GM12865 (cell line): ENCODE data around the gene CATSPERD.

Experiments used
- DNase-seq: peaks from one replicate; pipeline ENCODE4 v3.0.0; 2010; ENCODE audit warnings: low read depth
- H3K4me3 ChIP-seq: 2 replicates; pipeline ENCODE4 v1.5.1; 2011; ENCODE audit warnings: mild to moderate bottlenecking, low read depth, low read length, control low read depth
- TF ChIP-seq, protein P1 (sequence below): IDR thresholded peaks from 2 replicates; pipeline ENCODE4 v1.5.1; 2011; ENCODE audit warnings: low read length, control low read depth, low read depth, inconsistent platforms; ENCODE audit not compliant: insufficient read depth; ENCODE audit errors: missing control alignments

CATSPERD gene

DNA sequence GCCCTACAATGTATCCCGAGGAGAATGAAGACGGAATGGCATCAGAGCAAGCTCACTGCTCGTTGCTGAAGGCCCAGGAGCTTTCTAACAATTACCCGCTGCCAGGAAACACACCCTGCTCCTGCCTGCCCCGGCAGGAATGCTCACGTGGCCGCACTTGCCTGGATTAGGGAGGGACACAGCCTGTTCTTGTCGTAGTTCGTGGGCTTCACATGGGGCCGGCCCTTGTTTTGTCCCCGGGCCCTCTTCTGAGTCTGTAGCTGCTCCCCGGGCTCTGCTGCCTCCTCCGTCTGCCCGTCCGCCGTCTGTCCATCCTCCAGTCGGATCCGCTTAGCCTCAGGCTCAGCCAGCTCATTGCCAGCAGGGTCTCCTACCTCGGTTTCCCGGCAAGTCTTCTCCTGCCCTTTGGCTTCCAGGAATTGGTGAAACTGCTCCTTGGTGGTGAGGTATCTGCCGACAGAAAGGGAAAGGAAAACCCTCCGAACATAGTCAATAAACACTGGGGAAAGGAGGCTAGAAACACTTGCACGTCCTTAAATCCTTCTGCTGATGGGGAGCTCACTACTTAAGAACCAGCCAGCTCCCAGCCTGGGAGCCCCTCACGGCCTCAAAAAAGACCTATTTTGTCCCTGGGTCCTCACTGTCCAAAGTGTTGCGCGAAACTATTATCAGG lies 69.6 kb downstream of the CATSPERD start:
- TF ChIP-seq, protein P1, sequence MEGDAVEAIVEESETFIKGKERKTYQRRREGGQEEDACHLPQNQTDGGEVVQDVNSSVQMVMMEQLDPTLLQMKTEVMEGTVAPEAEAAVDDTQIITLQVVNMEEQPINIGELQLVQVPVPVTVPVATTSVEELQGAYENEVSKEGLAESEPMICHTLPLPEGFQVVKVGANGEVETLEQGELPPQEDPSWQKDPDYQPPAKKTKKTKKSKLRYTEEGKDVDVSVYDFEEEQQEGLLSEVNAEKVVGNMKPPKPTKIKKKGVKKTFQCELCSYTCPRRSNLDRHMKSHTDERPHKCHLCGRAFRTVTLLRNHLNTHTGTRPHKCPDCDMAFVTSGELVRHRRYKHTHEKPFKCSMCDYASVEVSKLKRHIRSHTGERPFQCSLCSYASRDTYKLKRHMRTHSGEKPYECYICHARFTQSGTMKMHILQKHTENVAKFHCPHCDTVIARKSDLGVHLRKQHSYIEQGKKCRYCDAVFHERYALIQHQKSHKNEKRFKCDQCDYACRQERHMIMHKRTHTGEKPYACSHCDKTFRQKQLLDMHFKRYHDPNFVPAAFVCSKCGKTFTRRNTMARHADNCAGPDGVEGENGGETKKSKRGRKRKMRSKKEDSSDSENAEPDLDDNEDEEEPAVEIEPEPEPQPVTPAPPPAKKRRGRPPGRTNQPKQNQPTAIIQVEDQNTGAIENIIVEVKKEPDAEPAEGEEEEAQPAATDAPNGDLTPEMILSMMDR, result no peak
- peak overlapping the region; percentile 61 for H3K4me3 ChIP-seq
- no peak for DNase-seq

DNA sequence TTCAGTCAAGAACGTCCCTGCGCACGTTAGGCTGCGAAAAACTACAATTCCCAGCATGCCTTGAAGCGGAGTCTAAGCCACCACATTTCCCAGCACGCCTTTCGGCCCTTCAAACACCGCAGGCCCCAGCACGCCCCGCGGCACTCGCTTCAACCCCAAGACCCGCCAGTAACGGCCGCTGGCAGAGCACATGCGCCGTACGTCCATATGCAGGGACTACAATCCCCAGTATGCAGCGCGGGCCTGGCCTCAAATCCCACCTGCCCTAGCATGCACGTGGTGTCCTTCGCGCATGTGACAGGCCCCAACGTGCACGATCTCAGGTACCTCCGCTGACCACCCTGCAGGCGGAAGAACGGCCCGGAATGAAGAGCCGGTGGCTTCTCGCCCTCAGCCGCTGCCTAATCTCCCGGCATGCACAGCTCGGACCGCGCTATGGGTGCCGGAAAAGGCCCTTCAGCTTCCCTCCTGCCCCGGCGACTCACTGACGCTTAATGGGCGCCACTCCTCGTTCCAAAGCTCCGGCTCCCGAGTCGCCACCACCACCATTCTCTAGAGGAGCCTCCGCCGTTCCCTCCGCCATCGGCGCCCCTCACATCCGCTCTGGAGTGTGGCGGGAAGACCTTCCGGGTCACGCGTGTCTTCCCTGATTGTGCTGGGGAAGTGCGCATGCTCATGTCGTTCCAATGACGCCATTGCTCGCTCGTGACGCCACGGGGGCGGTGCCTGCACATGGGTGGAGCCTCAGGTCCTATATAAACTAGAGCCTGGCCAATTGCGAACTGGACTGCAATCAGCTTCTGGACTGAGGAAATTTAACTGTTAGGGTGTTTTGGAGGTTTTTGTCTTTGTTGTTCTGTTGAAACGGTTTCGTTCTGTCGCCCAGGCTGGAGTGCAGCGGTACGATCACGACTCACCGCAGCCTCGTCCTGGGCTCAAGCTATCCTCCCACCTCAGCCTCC lies 70.4 kb downstream of the CATSPERD start, which contains the start of gene DUS3L:
TSS of gene DUS3L (minus strand) at position 605 of the 962 bp plus-strand sequence. CDS start at position 583, 22 bp downstream.
- DNase-seq, result peak; percentile 100
- H3K4me3 ChIP-seq, result peak within 1 kb of the TSS; percentile 74
- TF ChIP-seq, protein P1, result no peak

DNA sequence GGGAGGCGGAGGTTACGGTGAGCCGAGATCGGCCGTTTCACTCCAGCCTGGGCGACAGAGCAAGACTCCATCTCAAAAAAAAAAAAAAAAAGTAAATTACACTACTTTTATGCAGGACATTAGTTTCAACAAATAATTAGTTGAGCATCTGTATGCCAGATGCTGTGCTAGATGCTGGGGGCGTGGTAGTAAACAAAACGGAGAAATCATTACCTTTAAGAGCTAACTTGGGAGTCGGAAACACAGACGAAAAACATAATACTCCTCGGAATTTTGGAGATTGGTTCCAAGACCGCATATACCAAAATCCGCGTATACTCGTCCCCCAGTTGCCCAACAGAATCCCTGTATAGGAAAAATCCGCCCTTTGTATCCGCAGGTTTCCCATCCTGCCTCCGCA lies 71.8 kb downstream of the CATSPERD start:
- no peak overlapping the region for H3K4me3 ChIP-seq
- no peak for DNase-seq
- TF ChIP-seq, protein P1, result no peak

DNA sequence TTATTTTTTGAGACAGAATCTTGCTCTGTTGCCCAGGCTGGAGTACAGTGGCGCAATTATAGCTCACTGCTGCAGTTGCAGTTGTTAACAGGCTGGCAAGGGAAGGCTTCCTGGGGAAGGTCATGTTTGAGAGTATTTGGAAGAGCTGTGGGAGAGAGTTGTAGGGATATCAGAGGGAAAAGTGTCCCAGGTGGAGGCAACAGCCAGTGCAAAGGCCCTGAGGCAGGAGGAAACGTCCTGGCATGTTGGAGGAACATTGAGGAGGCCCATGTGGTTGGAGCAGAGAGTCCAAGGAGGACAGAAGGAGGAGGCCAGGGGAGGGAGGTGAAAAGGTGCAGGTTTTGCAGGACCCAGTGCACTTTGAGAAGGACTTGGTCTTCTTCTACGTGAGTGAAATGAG lies 72.8 kb downstream of the CATSPERD start:
- no peak for DNase-seq
- no peak overlapping the region for H3K4me3 ChIP-seq
- TF ChIP-seq, protein P1, result no peak

DNA sequence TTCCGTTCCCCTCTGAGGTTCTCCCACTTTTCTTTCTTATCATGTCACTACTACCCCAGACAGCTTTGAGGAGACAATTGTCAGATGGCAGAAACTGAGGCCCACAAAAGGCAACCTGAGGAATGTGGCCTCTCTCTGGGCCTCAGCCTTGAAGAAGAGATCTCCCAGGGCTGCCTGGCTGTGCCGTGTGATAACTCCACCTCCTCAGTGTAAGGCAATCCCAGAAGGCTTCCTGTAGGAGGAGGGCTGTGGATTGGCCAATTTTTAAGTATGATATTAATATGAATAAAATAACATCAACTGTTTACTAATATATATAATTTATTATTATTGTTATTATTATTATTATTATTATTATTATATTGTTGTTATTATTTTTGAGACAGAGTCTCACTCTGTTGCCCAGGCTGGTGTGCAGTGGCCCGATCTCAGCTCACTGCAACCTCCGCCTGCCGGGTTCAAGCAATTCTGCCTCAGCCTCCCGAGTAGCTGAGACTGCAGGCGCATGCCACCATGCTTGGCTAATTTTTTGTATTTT lies 75.0 kb downstream of the CATSPERD start:
- TF ChIP-seq, protein P1, result no peak
- DNase-seq, result no peak
- no peak overlapping the region for H3K4me3 ChIP-seq

DNA sequence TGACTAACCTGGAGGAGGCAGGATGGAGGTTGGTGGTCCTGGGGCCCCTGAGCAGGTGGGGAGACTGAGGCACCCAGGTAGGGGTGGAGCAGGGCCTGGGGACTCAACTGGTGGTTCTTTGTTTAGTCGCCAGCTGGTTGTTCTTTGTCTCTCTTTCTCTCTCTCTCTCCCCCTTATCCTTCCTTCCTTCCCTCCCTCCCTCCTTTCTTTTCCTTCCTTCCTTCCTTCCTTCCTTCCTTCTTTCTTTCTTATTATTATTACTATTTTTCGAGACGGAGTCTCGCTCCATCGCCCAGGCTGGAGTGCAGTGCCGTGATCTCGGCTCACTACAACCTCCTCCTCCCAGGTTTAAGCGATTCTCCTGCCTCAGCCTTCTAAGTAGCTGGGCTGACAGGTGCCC lies 77.8 kb downstream of the CATSPERD start:
- no peak overlapping the region for H3K4me3 ChIP-seq
- no peak for DNase-seq
- TF ChIP-seq, protein P1, result no peak
